Neural cell (in vitro differentiated cells): ENCODE measurements around the gene SMARCB1. TPM values are rescaled to one million over a fixed set of nuclear protein-coding genes. Genes with fewer than 3 reads are reported as not detected.

Experiments
- H2AFZ ChIP-seq: fragments of 200-600, 300-800 bp; sonication (generic), shearing (Covaris generic); 2 replicates; pipeline ENCODE4 v1.6.0; 2014; ENCODE audit warnings: low read depth, mild to moderate bottlenecking, antibody characterized with exemption, low read length, moderate library complexity
- H3F3A ChIP-seq: fragments of 200-600 bp; shearing (Covaris generic); 2 replicates; pipeline ENCODE4 v1.6.1; 2016; ENCODE audit warnings: mild to moderate bottlenecking, moderate library complexity, mixed read lengths, antibody characterized with exemption, low read length; ENCODE audit not compliant: insufficient read depth, poor library complexity, severe bottlenecking
- H3K27ac ChIP-seq: fragments of 200-600, 300-800 bp; sonication (generic), shearing (Covaris generic); 2 replicates; pipeline ENCODE4 v1.5.1; 2014; ENCODE audit warnings: mild to moderate bottlenecking, low read length, moderate library complexity
- H3K27me3 ChIP-seq: fragments of 300-800, 200-600 bp; sonication (generic), shearing (Covaris generic); 2 replicates; pipeline ENCODE4 v1.6.0; 2014; ENCODE audit warnings: mild to moderate bottlenecking, low read depth, low read length, moderate library complexity; ENCODE audit not compliant: insufficient read depth
- H3K36me3 ChIP-seq: fragments of 300-800, 200-600 bp; sonication (generic), shearing (Covaris generic); 2 replicates; pipeline ENCODE4 v1.5.1; 2014; ENCODE audit warnings: mild to moderate bottlenecking, antibody characterized with exemption, low read length, moderate library complexity; ENCODE audit not compliant: insufficient read depth
- H3K4me2 ChIP-seq: fragments of 300-800, 200-600 bp; sonication (generic), shearing (Covaris generic); 2 replicates; pipeline ENCODE4 v1.6.0; 2014; ENCODE audit warnings: mild to moderate bottlenecking, low read length
- H3K4me3 ChIP-seq: fragments of 300-800, 200-600 bp; sonication (generic), shearing (Covaris generic); 2 replicates; pipeline ENCODE4 v1.5.1; 2014; ENCODE audit warnings: mild to moderate bottlenecking, low read length, moderate library complexity
- H3K79me2 ChIP-seq: fragments of 200-600 bp; shearing (Covaris generic); replicated peaks from 2 replicates; pipeline ENCODE4 v1.6.0; 2014; ENCODE audit warnings: mild to moderate bottlenecking, low read length, moderate library complexity; ENCODE audit not compliant: insufficient read depth
- H3K9ac ChIP-seq: fragments of 300-800, 200-600 bp; sonication (generic), shearing (Covaris generic); 2 replicates; pipeline ENCODE4 v1.6.1; 2016; ENCODE audit warnings: mild to moderate bottlenecking, low read length, mixed read lengths
- H3K9me2 ChIP-seq: fragments of 200-600 bp; shearing (Covaris generic); 2 replicates; pipeline ENCODE4 v1.6.1; 2016; ENCODE audit warnings: mild to moderate bottlenecking, low read length, mixed read lengths; ENCODE audit not compliant: insufficient read depth
- H3K9me3 ChIP-seq: fragments of 200-600, 300-800 bp; sonication (generic), shearing (Covaris generic); 2 replicates; pipeline ENCODE4 v1.6.1; 2016; ENCODE audit warnings: mild to moderate bottlenecking, mixed run types, low read length, moderate library complexity, mixed read lengths
- H4K20me1 ChIP-seq: fragments of 200-600 bp; shearing (Covaris generic); 2 replicates; pipeline ENCODE4 v1.6.1; 2016; ENCODE audit warnings: mild to moderate bottlenecking, mixed run types; ENCODE audit not compliant: insufficient read depth
- CTCF ChIP-seq: fragments of 450-650 bp; IDR thresholded peaks from 2 replicates; pipeline ENCODE4 v1.5.1; 2014; ENCODE audit warnings: antibody characterized with exemption, mild to moderate bottlenecking, moderate library complexity; ENCODE audit not compliant: poor library complexity, severe bottlenecking
- EP300 ChIP-seq: fragments of 450-650 bp; conservative IDR thresholded peaks from 2 replicates; pipeline ENCODE4 v1.6.1; 2014; ENCODE audit warnings: antibody characterized with exemption, mild to moderate bottlenecking, moderate library complexity; ENCODE audit not compliant: poor library complexity, severe bottlenecking
- EZH2 ChIP-seq: fragments of 200-600, 300-800 bp; shearing (Covaris generic), sonication (generic); IDR thresholded peaks from 2 replicates; pipeline ENCODE4 v1.6.1; 2014; ENCODE audit warnings: antibody characterized with exemption, low read length, borderline replicate concordance, mild to moderate bottlenecking; ENCODE audit not compliant: insufficient read depth, poor library complexity, severe bottlenecking
- MXI1 ChIP-seq: fragments of 450-650 bp; conservative IDR thresholded peaks from 2 replicates; pipeline ENCODE4 v1.6.1; 2014; ENCODE audit warnings: antibody characterized with exemption, mild to moderate bottlenecking; ENCODE audit not compliant: poor library complexity, severe bottlenecking
- POLR2AphosphoS5 ChIP-seq: IDR thresholded peaks from 2 replicates; pipeline ENCODE4 v1.6.1; 2012
- RAD21 ChIP-seq: fragments of 450-650 bp; conservative IDR thresholded peaks from 2 replicates; pipeline ENCODE4 v1.6.1; 2014; ENCODE audit warnings: antibody characterized with exemption, mild to moderate bottlenecking, moderate library complexity
- REST ChIP-seq: IDR thresholded peaks from 2 replicates; pipeline ENCODE4 v1.6.1; 2012; ENCODE audit warnings: borderline replicate concordance
- SMC3 ChIP-seq: fragments of 450-650 bp; conservative IDR thresholded peaks from 2 replicates; pipeline ENCODE4 v1.6.1; 2014; ENCODE audit warnings: antibody characterized with exemption, mild to moderate bottlenecking, moderate library complexity; ENCODE audit not compliant: poor library complexity
- TAF1 ChIP-seq: IDR thresholded peaks from 2 replicates; pipeline ENCODE4 v1.6.1; 2012; ENCODE audit warnings: low read depth
- polyA plus RNA-seq: library from polyadenylated mRNA; depleted of rRNA; stranded (reverse); fragments of >200 nt; gene quantifications from 2 replicates; pipeline ENCODE4 v1.2.3, GENCODE V29; 2014

The SMARCB1 gene
- polyA plus RNA-seq, 1 donor from 2014 or later: 97.5 TPM

- Histone ChIP-seq H3K79me2 (peaks cover 37% of the 10 kb centered on the region), H2AFZ (no peak overlapping the region), H4K20me1 (peaks cover 5% of the 10 kb centered on the region), H3K4me3 (no peak overlapping the region), H3K9ac (no peak overlapping the region), H3K27me3 (no peaks in the 10 kb centered on the region), H3K27ac (no peak overlapping the region), H3F3A (no peaks in the 10 kb centered on the region), H3K9me2 (no peaks in the 10 kb centered on the region), H3K4me2 (no peak overlapping the region), H3K36me3 (no peaks in the 10 kb centered on the region), H3K9me3 (no peaks in the 10 kb centered on the region)
- TF ChIP-seq REST (no peak), EP300 (no peak), SMC3 (no peak), MXI1 (no peak), EZH2 (no peak), RAD21 (no peak), CTCF (no peak), TAF1 (no peak), POLR2AphosphoS5 (no peak)
These were observed 6.6 kb downstream of the SMARCB1 start for GRCh38 chr22:23793326-23793725.

- H3K36me3 ChIP-seq: peaks cover 5% of the 10 kb centered on the region
- no peak overlapping the region for H3K9ac ChIP-seq
- no peaks in the 10 kb centered on the region for H3K27me3 ChIP-seq
- no peak overlapping the region for H3K4me2 ChIP-seq
- H3K9me3 ChIP-seq: no peaks in the 10 kb centered on the region
- TF ChIP-seq REST (no peak), RAD21 (no peak), CTCF (no peak), POLR2AphosphoS5 (no peak)
- H3K4me3 ChIP-seq: no peak overlapping the region
- H3K9me2 ChIP-seq: no peaks in the 10 kb centered on the region
- no peak overlapping the region for H3K27ac ChIP-seq
- H3F3A ChIP-seq: no peaks in the 10 kb centered on the region
- H2AFZ ChIP-seq: no peak overlapping the region
- peaks cover 5% of the 10 kb centered on the region for H3K79me2 ChIP-seq
- peaks cover 5% of the 10 kb centered on the region for H4K20me1 ChIP-seq
These were observed 9.7 kb downstream of the SMARCB1 start for GRCh38 chr22:23796461-23796860.
